Measurements from ENCODE around the gene ACTN1.
"Not testable (repeated sequence)": the region's sequence is repeated elsewhere in the genome, so short reads cannot be mapped to it uniquely, and the experiment has no call there.

The ACTN1 gene

GRCh38 chr14:68854421-68854820 lies 124.7 kb downstream of the ACTN1 start:
- ChIA-PET CTCF (interaction anchor here (1.0 to 3.9 kb wide), 2 partner anchors 9 to 11 kb away, joined by 4 to 19 read pairs; no protein-coding TSS in a partner anchor), POLR2A (no interaction called here)
- DNase-seq (ENCODE audit: extremely low spot score), result no peak
- no peak for TF ChIP-seq CTCF (IDR thresholded peaks at IDR 0.05; ENCODE audit: control extremely low read depth, extremely low read depth, low read depth, missing control alignments)

GRCh38 chr14:68853749-68854148 lies 125.4 kb downstream of the ACTN1 start:
- no peak for TF ChIP-seq CTCF (IDR thresholded peaks at IDR 0.05; ENCODE audit: control extremely low read depth, extremely low read depth, low read depth, missing control alignments)
- POLR2A ChIA-PET, result no interaction called here
- no peak for DNase-seq (ENCODE audit: extremely low spot score)
- CTCF ChIA-PET, result interaction anchor here (1.0 to 3.9 kb wide), 2 partner anchors 9 to 10 kb away, joined by 4 to 19 read pairs; no protein-coding TSS in a partner anchor

GRCh38 chr14:68852493-68852892 lies 126.6 kb downstream of the ACTN1 start:
- CTCF ChIA-PET; DNase-seq (ENCODE audit: extremely low spot score); POLR2A ChIA-PET: not testable (repeated sequence)

- POLR2A ChIA-PET, result no interaction called here
- no peak for DNase-seq (ENCODE audit: extremely low spot score)
- CTCF ChIA-PET, result interaction anchor here (1.3 kb wide), 1 partner anchor 12 kb away, joined by 6 read pairs; no protein-coding TSS in a partner anchor
- no peak for TF ChIP-seq CTCF (IDR thresholded peaks at IDR 0.05; ENCODE audit: control extremely low read depth, extremely low read depth, low read depth, missing control alignments)
Observed at GRCh38 chr14:68851078-68851477, 128.0 kb downstream of the ACTN1 start.

- ChIA-PET POLR2A (no interaction called here), CTCF (interaction anchor here (0.9 to 2.4 kb wide), 3 partner anchors 14 to 905 kb away, joined by 3 to 9 read pairs (median 7); no protein-coding TSS in a partner anchor)
- no peak for TF ChIP-seq CTCF (IDR thresholded peaks at IDR 0.05; ENCODE audit: control extremely low read depth, extremely low read depth, low read depth, missing control alignments)
- DNase-seq (ENCODE audit: extremely low spot score), result no peak
Observed at GRCh38 chr14:68849416-68849815, 129.7 kb downstream of the ACTN1 start.

GRCh38 chr14:68848253-68848652 lies 130.8 kb downstream of the ACTN1 start:
- no peak for DNase-seq (ENCODE audit: extremely low spot score)
- TF ChIP-seq CTCF (IDR thresholded peaks at IDR 0.05; ENCODE audit: control extremely low read depth, extremely low read depth, low read depth, missing control alignments), result no peak
- ChIA-PET POLR2A (no interaction called here), CTCF (interaction anchor here (2.0 to 2.4 kb wide), 2 partner anchors 15 to 23 kb away, joined by 7 to 9 read pairs; no protein-coding TSS in a partner anchor)

GRCh38 chr14:68847640-68848039 lies 131.5 kb downstream of the ACTN1 start:
- CTCF ChIA-PET, result interaction anchor here (2.0 to 2.4 kb wide), 2 partner anchors 16 to 23 kb away, joined by 7 to 9 read pairs; no protein-coding TSS in a partner anchor
- POLR2A ChIA-PET; DNase-seq (ENCODE audit: extremely low spot score): not testable (repeated sequence)

GRCh38 chr14:68846466-68846865 lies 132.6 kb downstream of the ACTN1 start:
- TF ChIP-seq CTCF (IDR thresholded peaks at IDR 0.05; ENCODE audit: control extremely low read depth, extremely low read depth, low read depth, missing control alignments), result no peak
- POLR2A ChIA-PET, result no interaction called here
- DNase-seq (ENCODE audit: extremely low spot score), result no peak
- CTCF ChIA-PET, result no interaction called here
